Vagina (tissue), 2 donors: ENCODE results near the gene POLR2J2.
"Not testable (repeated sequence)": the region's sequence is repeated elsewhere in the genome, so short reads cannot be mapped to it uniquely, and the experiment has no call there.

Source experiments
- POLR2A ChIP-seq, 2 donors: fragments of 450-650 bp; IDR thresholded peaks; one replicate each; pipeline ENCODE4 v1.6.1; 2017; ENCODE audit warnings: antibody characterized with exemption in 2 of 2, mild to moderate bottlenecking in 2 of 2, moderate library complexity in 2 of 2
- POLR2AphosphoS5 ChIP-seq, 2 donors: sonication (generic); formaldehyde crosslinking; IDR thresholded peaks; one replicate each; pipeline ENCODE4 v1.9.0; 2017; ENCODE audit warnings: antibody characterized with exemption in 2 of 2, mild to moderate bottlenecking in 2 of 2, low read depth in 1 of 2; ENCODE audit not compliant: insufficient read depth in 1 of 2
- TF ChIP-seq, protein P1 (sequence below), 3 experiments: fragments of 450-650 bp in 2 of 3; fragments of 200-600 bp in 1 of 3; sonication (generic) in 1 of 3; IDR thresholded peaks; one replicate each; pipeline ENCODE4 v1.5.1; 2017 to 2019; ENCODE audit warnings: antibody characterized with exemption in 3 of 3, mild to moderate bottlenecking in 2 of 3, moderate library complexity in 2 of 3

DNA sequence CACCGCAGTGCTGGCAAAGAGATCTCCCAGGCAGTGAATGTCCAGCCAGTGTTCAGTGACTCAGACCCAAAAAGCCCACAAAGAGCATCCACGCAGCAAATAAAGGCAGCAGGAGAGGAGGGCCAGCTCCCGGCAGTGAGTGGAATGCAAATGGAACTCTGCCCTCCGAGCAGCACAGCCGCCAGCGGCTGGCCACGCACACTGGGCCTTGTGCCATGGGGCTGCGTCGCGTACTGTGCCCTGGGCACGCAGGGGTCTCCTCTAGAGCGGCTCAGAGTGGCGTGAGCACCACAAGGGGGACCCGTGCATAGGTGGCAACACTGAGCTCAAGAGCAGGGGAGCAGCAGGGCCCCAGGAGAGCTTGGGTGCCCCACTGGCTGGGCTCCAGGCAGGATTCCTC is 3.9 kb downstream of the POLR2J2 start:
- TF ChIP-seq, protein P1, sequence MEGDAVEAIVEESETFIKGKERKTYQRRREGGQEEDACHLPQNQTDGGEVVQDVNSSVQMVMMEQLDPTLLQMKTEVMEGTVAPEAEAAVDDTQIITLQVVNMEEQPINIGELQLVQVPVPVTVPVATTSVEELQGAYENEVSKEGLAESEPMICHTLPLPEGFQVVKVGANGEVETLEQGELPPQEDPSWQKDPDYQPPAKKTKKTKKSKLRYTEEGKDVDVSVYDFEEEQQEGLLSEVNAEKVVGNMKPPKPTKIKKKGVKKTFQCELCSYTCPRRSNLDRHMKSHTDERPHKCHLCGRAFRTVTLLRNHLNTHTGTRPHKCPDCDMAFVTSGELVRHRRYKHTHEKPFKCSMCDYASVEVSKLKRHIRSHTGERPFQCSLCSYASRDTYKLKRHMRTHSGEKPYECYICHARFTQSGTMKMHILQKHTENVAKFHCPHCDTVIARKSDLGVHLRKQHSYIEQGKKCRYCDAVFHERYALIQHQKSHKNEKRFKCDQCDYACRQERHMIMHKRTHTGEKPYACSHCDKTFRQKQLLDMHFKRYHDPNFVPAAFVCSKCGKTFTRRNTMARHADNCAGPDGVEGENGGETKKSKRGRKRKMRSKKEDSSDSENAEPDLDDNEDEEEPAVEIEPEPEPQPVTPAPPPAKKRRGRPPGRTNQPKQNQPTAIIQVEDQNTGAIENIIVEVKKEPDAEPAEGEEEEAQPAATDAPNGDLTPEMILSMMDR (IDR thresholded peaks at IDR 0.05) = not testable (repeated sequence)
- not testable (repeated sequence) for TF ChIP-seq POLR2A (IDR thresholded peaks at IDR 0.05); POLR2AphosphoS5 (IDR thresholded peaks at IDR 0.05; ENCODE audit: insufficient read depth in 1 of 2, low read depth in 1 of 2)
